Ectodermal cell (in vitro differentiated cells): ENCODE data around the gene SHROOM3.

Experiments
- H3K27ac ChIP-seq: 2 replicates; pipeline ENCODE4 v1.7.0; 2013; ENCODE audit warnings: mild to moderate bottlenecking, low read depth, low read length; ENCODE audit not compliant: insufficient read depth, poor library complexity, severe bottlenecking
- H3K27me3 ChIP-seq: 2 replicates; pipeline ENCODE4 v1.7.0; 2013; ENCODE audit warnings: mild to moderate bottlenecking, low read length; ENCODE audit not compliant: insufficient read depth, control insufficient read depth, poor library complexity, severe bottlenecking
- H3K36me3 ChIP-seq: one replicate; pipeline ENCODE4 v1.7.0; 2013; ENCODE audit warnings: low read length; ENCODE audit not compliant: control insufficient read depth, insufficient read depth
- H3K4me1 ChIP-seq: one replicate; pipeline ENCODE4 v1.7.0; 2013; ENCODE audit warnings: low read length; ENCODE audit not compliant: control insufficient read depth, insufficient read depth
- H3K4me3 ChIP-seq: 2 replicates; pipeline ENCODE4 v1.7.0; 2013; ENCODE audit warnings: low read depth, low read length, control low read depth; ENCODE audit not compliant: insufficient read depth
- H3K9me3 ChIP-seq: 2 replicates; pipeline ENCODE4 v1.7.0; 2013; ENCODE audit warnings: mild to moderate bottlenecking, low read length, moderate library complexity; ENCODE audit not compliant: control insufficient read depth
- WGBS, 2 experiments: methylation state at CpG; one replicate each; pipeline ENCODE4 v1.1.7; 2013; ENCODE audit warnings: missing lambda C conversion rate in 2 of 2; 5-methylcytosine and 5-hydroxymethylcytosine counted together

Gene SHROOM3

GRCh38 chr4:76459291-76459723 is 24.3 kb downstream of the SHROOM3 start:
- H3K9me3 ChIP-seq: peaks cover 3% of the 10 kb centered on the region
- peaks cover 20% of the 10 kb centered on the region for H3K36me3 ChIP-seq
- no peaks in the 10 kb centered on the region for H3K27me3 ChIP-seq
- H3K4me3 ChIP-seq: peak overlapping the region; percentile 7
- peaks cover 26% of the 10 kb centered on the region for H3K4me1 ChIP-seq
- peak overlapping the region; percentile 100 for H3K27ac ChIP-seq
- 2 to 4% methylated on average over 10 to 11 of the region's 11 CpGs for WGBS, 2 experiments

GRCh38 chr4:76463568-76463967 is 28.5 kb downstream of the SHROOM3 start:
- Histone ChIP-seq H3K9me3 (peaks cover 3% of the 10 kb centered on the region), H3K4me1 (peaks cover 23% of the 10 kb centered on the region), H3K4me3 (no peak overlapping the region), H3K27ac (no peak overlapping the region), H3K27me3 (no peaks in the 10 kb centered on the region), H3K36me3 (peaks cover 22% of the 10 kb centered on the region)
- WGBS, 2 experiments: 96% methylated on average over 2 of the region's 2 CpGs

- Histone ChIP-seq H3K36me3 (peaks cover 3% of the 10 kb centered on the region), H3K27me3 (no peaks in the 10 kb centered on the region), H3K27ac (no peak overlapping the region), H3K4me1 (peaks cover 5% of the 10 kb centered on the region), H3K4me3 (no peak overlapping the region), H3K9me3 (no peaks in the 10 kb centered on the region)
Observed at GRCh38 chr4:76470064-76470463, 35.0 kb downstream of the SHROOM3 start.

GRCh38 chr4:76470532-76470931 is 35.5 kb downstream of the SHROOM3 start:
- WGBS, 2 experiments: 83 to 92% methylated on average over 1 of the region's 1 CpG
- peaks cover 3% of the 10 kb centered on the region for H3K36me3 ChIP-seq
- no peak overlapping the region for H3K27ac ChIP-seq
- H3K4me3 ChIP-seq: no peak overlapping the region
- peaks cover 5% of the 10 kb centered on the region for H3K4me1 ChIP-seq
- H3K27me3 ChIP-seq: no peaks in the 10 kb centered on the region
- no peaks in the 10 kb centered on the region for H3K9me3 ChIP-seq

- peaks cover 3% of the 10 kb centered on the region for H3K9me3 ChIP-seq
- no peaks in the 10 kb centered on the region for H3K4me1 ChIP-seq
- H3K27ac ChIP-seq: no peak overlapping the region
- WGBS, 2 experiments: 100% methylated on average over 1 of the region's 1 CpG; no CpG with 5 or more reads in 1 of the 2 experiments
- H3K27me3 ChIP-seq: no peaks in the 10 kb centered on the region
- peaks cover 3% of the 10 kb centered on the region for H3K36me3 ChIP-seq
- no peak overlapping the region for H3K4me3 ChIP-seq
Observed at GRCh38 chr4:76476571-76476970, 41.5 kb downstream of the SHROOM3 start.

- Histone ChIP-seq H3K27ac (peak overlapping the region; percentile 11), H3K27me3 (no peaks in the 10 kb centered on the region), H3K9me3 (no peaks in the 10 kb centered on the region), H3K36me3 (no peaks in the 10 kb centered on the region), H3K4me1 (peaks cover 29% of the 10 kb centered on the region), H3K4me3 (no peak overlapping the region)
- 50 to 56% methylated on average over 3 of the region's 3 CpGs for WGBS, 2 experiments
Observed at GRCh38 chr4:76484654-76485053, 49.6 kb downstream of the SHROOM3 start.

GRCh38 chr4:76485450-76485849 is 50.4 kb downstream of the SHROOM3 start:
- H3K9me3 ChIP-seq: no peaks in the 10 kb centered on the region
- no peaks in the 10 kb centered on the region for H3K36me3 ChIP-seq
- H3K4me3 ChIP-seq: no peak overlapping the region
- no peaks in the 10 kb centered on the region for H3K27me3 ChIP-seq
- peaks cover 29% of the 10 kb centered on the region for H3K4me1 ChIP-seq
- H3K27ac ChIP-seq: no peak overlapping the region
- WGBS, 2 experiments: 27 to 30% methylated on average over 3 of the region's 3 CpGs

- Histone ChIP-seq H3K4me3 (no peak overlapping the region), H3K27ac (no peak overlapping the region), H3K4me1 (peaks cover 31% of the 10 kb centered on the region), H3K9me3 (no peaks in the 10 kb centered on the region), H3K27me3 (no peaks in the 10 kb centered on the region), H3K36me3 (no peaks in the 10 kb centered on the region)
- 86 to 88% methylated on average over 2 to 3 of the region's 3 CpGs for WGBS, 2 experiments
Observed at GRCh38 chr4:76486588-76487276, 51.7 kb downstream of the SHROOM3 start.

GRCh38 chr4:76487621-76488020 is 52.6 kb downstream of the SHROOM3 start:
- Histone ChIP-seq H3K27ac (no peak overlapping the region), H3K36me3 (no peaks in the 10 kb centered on the region), H3K27me3 (no peaks in the 10 kb centered on the region), H3K4me3 (no peak overlapping the region), H3K4me1 (peaks cover 35% of the 10 kb centered on the region), H3K9me3 (no peaks in the 10 kb centered on the region)
- 100% methylated on average over 1 of the region's 1 CpG for WGBS, 2 experiments

- H3K27me3 ChIP-seq: no peaks in the 10 kb centered on the region
- no peak overlapping the region for H3K27ac ChIP-seq
- peaks cover 35% of the 10 kb centered on the region for H3K4me1 ChIP-seq
- no peak overlapping the region for H3K4me3 ChIP-seq
- no peaks in the 10 kb centered on the region for H3K9me3 ChIP-seq
- no peaks in the 10 kb centered on the region for H3K36me3 ChIP-seq
- 86 to 93% methylated on average over 1 of the region's 1 CpG for WGBS, 2 experiments
Observed at GRCh38 chr4:76488455-76488854, 53.4 kb downstream of the SHROOM3 start.
